IPS DF 6.9 (cell line): ENCODE measurements around the gene ENOX1.

ENCODE experiments used
- DNase-seq: peaks from one replicate; pipeline ENCODE4 v3.0.0-alpha.2; 2013; ENCODE audit warnings: low read depth, low spot score
- H3K27ac ChIP-seq: one replicate; pipeline ENCODE4 v1.5.1; 2013; ENCODE audit warnings: low read length, control low read depth
- H3K27me3 ChIP-seq: 2 replicates; pipeline ENCODE4 v1.6.1; 2013; ENCODE audit warnings: mild to moderate bottlenecking, low read length; ENCODE audit not compliant: control insufficient read depth, insufficient read depth
- H3K36me3 ChIP-seq: 2 replicates; pipeline ENCODE4 v1.6.1; 2013; ENCODE audit warnings: low read length; ENCODE audit not compliant: control insufficient read depth, insufficient read depth
- H3K4me1 ChIP-seq: 2 replicates; pipeline ENCODE4 v1.6.1; 2013; ENCODE audit warnings: low read length; ENCODE audit not compliant: control insufficient read depth, insufficient read depth
- H3K4me3 ChIP-seq: 2 replicates; pipeline ENCODE4 v1.5.1; 2013; ENCODE audit warnings: mild to moderate bottlenecking, low read length
- H3K9me3 ChIP-seq: 2 replicates; pipeline ENCODE4 v1.6.1; 2013; ENCODE audit warnings: low read length, inconsistent platforms; ENCODE audit not compliant: control insufficient read depth, insufficient read depth
- WGBS: extraction: QIAGEN DNeasy Blood & Tissue Kit; methylation state at CpG from one replicate; pipeline ENCODE4 v1.1.7; 2013; ENCODE audit warnings: mixed read lengths, missing lambda C conversion rate; ENCODE audit not compliant: insufficient read length, insufficient coverage; 5-methylcytosine and 5-hydroxymethylcytosine counted together

ENOX1 gene

DNA sequence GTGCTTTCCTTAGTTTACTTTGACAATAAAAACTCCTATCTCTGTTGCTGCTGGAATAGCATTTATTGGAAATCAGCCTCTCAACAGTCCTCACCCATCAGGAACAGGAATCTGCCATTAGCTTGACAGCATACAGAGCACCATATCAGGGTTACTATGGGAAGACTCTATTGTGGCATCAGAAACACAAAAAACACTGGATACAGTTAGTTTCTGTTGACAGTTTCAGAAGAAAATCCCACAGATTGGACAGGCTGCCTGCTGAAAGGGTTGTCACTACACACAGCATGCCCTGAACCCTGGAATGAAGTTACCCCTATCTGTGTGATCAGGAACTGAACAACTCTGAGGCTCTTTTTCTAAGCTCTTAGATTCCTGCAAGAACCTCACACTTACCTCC is 172.7 kb downstream of the ENOX1 start:
- no peaks in the 10 kb centered on the region for H3K27me3 ChIP-seq
- H3K36me3 ChIP-seq: no peaks in the 10 kb centered on the region
- H3K27ac ChIP-seq: no peak overlapping the region
- no peak overlapping the region for H3K4me3 ChIP-seq
- no peaks in the 10 kb centered on the region for H3K4me1 ChIP-seq
- DNase-seq: no peak
- no peaks in the 10 kb centered on the region for H3K9me3 ChIP-seq

DNA sequence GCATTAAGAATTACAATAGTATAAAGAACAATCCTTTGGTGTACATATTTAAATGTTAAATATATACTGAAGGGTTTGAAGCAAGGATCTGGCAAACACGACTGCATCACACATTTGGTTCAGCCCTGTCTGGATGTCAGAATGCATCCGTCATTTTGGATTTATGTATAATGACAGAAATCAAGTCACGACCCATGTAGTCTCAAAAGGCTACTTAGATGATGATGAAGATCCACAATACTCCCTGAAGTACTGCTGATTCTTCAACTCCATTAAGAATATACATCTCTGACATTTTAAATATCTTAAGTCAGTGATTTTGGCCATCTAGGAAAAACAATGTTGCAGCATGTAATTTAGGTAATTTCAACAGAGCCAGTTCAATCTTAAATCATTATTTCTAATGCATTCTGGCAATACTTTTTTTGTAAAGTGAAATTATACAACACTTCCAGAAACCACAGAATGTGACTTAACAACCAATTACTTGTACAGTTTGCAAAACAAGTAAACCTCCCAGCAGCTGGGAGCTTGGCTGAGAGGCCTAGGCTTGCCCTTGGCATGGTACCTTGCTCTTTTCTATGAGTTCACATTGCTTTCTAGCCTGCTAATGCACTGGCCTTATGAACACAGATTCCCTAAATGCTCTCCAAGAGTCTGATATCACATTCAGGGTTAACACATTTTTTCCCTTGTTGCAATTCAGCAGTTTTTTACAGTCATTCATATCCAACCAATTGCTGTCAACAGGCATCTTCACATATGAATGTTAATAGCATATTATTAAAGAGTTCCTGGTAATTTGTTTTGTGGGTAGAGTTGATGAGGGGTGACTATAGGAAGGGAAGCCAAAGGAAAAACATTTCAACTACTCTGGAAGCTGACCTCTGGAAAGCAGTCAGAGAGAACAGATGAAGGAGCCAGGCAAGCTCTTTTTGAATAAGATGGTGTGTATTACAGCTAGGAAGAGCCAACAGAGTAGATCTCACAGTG is 175.2 kb downstream of the ENOX1 start:
- no peak overlapping the region for H3K4me3 ChIP-seq
- no peaks in the 10 kb centered on the region for H3K36me3 ChIP-seq
- no CpG with 5 or more reads among the region's 3 CpGs for WGBS
- no peak for DNase-seq
- no peaks in the 10 kb centered on the region for H3K27me3 ChIP-seq
- no peaks in the 10 kb centered on the region for H3K9me3 ChIP-seq
- H3K4me1 ChIP-seq: no peaks in the 10 kb centered on the region
- H3K27ac ChIP-seq: no peak overlapping the region

DNA sequence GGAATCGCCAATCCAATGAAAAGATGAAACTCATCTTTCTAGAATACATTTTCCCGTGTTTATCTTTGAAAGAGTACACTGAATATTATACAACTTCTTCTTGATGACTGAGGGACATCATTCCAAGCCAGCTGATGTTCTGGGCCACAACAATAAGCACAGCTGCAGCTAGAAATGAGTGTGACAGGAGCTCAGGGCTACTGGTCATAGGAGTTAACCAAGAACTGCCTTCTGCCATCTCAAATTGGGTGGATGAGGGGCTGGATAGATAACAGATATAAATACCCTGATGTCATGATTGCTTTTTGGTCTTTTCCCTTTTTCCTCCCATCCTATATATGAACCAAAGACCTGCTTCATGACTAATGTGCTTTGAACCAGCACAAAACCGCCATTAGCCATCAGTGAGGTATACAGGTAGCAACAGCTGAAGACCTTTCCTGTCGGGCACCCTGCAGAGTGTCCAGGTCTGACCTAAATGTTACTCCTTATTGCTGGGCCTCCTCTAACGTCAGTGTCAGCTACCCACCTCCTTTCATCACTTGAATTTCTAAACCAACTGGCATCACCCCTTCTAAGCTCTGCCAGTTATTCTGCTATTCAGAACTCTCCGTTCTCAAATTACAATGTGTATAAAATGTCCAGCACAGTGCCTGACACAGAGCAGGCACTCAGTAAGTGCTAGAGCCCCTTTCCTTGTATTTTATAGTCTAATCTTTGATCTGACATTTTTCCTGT is 178.2 kb downstream of the ENOX1 start:
- no peak overlapping the region for H3K4me3 ChIP-seq
- H3K4me1 ChIP-seq: no peaks in the 10 kb centered on the region
- no CpG with 5 or more reads among the region's 6 CpGs for WGBS
- H3K27ac ChIP-seq: no peak overlapping the region
- no peaks in the 10 kb centered on the region for H3K27me3 ChIP-seq
- H3K36me3 ChIP-seq: no peaks in the 10 kb centered on the region
- no peaks in the 10 kb centered on the region for H3K9me3 ChIP-seq
- DNase-seq: no peak

DNA sequence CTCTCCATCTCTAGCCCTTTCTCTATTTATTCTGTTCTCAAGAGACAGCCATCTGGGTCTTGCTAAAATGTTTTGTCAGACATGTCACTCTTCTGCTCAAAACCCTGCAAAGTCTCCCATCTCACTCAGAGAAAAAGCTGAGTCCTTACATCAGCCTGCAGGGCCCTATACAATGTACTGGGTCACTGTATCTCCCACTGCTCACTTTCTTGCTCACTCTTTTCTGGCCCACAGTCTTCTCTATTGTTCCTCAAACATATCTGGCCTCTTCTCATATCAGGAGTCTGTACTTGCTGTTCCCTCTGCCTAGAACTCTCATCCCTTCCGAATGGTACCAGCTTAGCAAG is 189.2 kb downstream of the ENOX1 start:
- no CpG with 5 or more reads among the region's 1 CpG for WGBS
- no peak for DNase-seq
- H3K9me3 ChIP-seq: no peaks in the 10 kb centered on the region
- H3K4me3 ChIP-seq: no peak overlapping the region
- no peaks in the 10 kb centered on the region for H3K27me3 ChIP-seq
- no peaks in the 10 kb centered on the region for H3K4me1 ChIP-seq
- H3K27ac ChIP-seq: no peak overlapping the region
- H3K36me3 ChIP-seq: no peaks in the 10 kb centered on the region

DNA sequence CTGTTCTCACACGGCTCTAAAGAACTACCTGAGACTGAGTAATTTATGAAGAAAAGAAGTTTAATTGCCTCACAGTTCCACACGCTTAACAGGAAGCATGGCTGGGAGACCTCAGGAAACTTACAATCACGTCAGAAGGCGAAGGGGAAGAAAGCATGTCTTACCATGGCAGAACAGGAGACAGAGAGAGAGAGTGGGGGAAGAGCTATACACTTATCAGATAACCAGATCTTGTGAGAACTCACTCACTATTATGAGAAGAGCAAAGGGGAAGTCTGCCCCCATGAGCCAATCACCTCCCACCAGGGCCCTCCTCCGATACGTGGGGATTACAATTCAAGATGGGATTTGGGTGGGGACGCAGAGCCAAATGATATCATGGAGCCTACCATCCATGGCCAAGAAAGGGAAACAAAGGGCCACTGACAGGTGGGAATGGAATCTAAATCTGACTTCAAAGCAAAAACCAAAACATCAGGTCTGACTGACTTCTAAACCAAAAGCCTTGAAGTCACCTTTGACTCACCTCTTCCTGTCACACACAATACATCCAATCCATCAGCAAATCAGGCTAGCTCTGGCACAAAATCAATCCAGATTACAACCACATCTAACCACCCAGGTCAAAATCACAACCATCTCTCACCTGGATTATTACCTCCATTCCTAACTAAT is 189.7 kb downstream of the ENOX1 start:
- Histone ChIP-seq H3K9me3 (no peaks in the 10 kb centered on the region), H3K4me1 (no peaks in the 10 kb centered on the region), H3K36me3 (no peaks in the 10 kb centered on the region), H3K27me3 (no peaks in the 10 kb centered on the region), H3K4me3 (no peak overlapping the region), H3K27ac (no peak overlapping the region)
- DNase-seq: no peak
- no CpG with 5 or more reads among the region's 7 CpGs for WGBS

DNA sequence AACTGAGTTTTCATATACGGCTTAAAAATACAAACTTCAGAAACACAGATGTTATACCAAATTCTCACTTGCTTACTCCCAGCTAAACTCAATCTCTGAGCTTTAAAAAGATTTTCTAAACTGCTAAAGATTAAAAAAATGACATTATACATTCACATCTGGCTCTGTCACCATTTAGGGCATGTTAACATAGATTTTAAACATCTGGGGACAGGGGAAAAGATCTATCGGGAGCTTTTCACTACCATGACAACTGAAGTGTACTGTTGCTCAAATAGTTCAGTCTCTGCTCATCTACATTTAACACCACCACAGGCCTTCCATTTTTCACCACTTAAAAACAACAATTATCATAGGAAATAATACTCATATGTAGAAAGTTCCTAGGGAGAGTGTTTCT is 190.8 kb downstream of the ENOX1 start:
- no CpG with 5 or more reads among the region's 2 CpGs for WGBS
- H3K4me1 ChIP-seq: no peaks in the 10 kb centered on the region

DNA sequence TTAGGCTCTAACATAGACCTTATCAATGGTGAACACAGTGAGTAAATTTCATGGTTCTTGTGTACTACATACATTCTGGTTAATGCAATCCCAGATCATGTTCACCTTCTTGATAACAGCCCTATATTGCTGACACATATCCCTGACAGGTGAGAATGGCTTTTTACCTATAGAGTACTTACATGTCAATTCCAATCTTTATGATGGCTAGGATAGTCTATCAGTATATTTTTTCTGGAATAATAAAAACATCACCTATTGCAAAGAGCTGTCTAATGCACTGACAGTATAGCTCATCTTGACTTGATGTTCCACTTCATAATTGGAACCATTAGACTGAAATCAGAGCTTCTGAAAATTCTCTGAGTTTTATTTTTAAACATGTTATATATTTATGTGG is 199.4 kb downstream of the ENOX1 start:
- no peaks in the 10 kb centered on the region for H3K4me1 ChIP-seq
- DNase-seq: no peak
- H3K9me3 ChIP-seq: no peaks in the 10 kb centered on the region
- H3K36me3 ChIP-seq: no peaks in the 10 kb centered on the region
- no peak overlapping the region for H3K27ac ChIP-seq
- H3K27me3 ChIP-seq: no peaks in the 10 kb centered on the region
- H3K4me3 ChIP-seq: no peak overlapping the region

More for the DNA sequence above, 190.8 kb downstream of the ENOX1 start:
- DNase-seq: no peak
- no peaks in the 10 kb centered on the region for H3K36me3 ChIP-seq
- H3K27ac ChIP-seq: no peak overlapping the region
- no peaks in the 10 kb centered on the region for H3K9me3 ChIP-seq
- H3K4me3 ChIP-seq: no peak overlapping the region
- no peaks in the 10 kb centered on the region for H3K27me3 ChIP-seq

DNA sequence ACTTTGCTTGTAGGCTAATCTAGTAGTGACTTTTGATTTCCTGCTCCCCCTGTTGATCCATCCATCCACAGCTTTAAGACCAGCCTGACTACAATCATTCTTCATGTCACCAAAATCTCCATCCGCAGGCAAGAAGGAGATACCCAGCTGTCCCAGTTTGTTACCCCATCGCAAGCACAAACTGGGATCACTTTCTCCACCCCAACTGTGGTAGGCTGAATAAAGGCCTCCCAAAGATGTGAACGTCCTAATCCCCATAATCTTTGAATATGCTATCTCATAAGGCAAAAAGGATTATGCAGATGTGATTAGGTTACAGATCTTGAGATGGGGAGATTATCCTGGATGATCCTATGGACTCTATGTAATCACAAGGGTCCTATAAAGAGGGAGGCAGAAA is 202.0 kb downstream of the ENOX1 start:
- WGBS: no CpG with 5 or more reads among the region's 3 CpGs
- no peaks in the 10 kb centered on the region for H3K36me3 ChIP-seq
- DNase-seq: no peak
- no peaks in the 10 kb centered on the region for H3K9me3 ChIP-seq
- no peak overlapping the region for H3K27ac ChIP-seq
- no peaks in the 10 kb centered on the region for H3K4me1 ChIP-seq
- H3K4me3 ChIP-seq: no peak overlapping the region
- H3K27me3 ChIP-seq: no peaks in the 10 kb centered on the region

DNA sequence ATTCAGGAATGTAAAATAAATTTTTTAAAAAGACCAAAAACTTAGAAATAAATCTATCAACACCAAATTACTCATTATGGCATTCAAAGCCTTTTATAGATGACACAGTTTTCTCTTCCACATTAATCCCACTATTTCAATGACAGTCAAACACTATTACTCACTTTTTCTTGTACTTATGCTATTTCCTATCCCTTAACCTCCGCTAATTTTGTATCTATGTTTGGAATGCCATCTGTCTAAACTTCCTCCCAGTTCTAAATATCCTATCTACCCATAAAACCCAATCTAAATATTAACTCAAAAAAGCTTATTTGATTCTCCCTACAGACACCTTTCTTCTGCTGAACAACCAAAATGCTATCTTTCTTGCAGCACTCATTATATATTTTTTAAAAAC is 203.5 kb downstream of the ENOX1 start:
- Histone ChIP-seq H3K4me1 (no peaks in the 10 kb centered on the region), H3K9me3 (no peaks in the 10 kb centered on the region), H3K36me3 (no peaks in the 10 kb centered on the region), H3K27ac (no peak overlapping the region), H3K4me3 (no peak overlapping the region), H3K27me3 (no peaks in the 10 kb centered on the region)
- WGBS: 100% methylated on average over 1 of the region's 1 CpG
- no peak for DNase-seq

DNA sequence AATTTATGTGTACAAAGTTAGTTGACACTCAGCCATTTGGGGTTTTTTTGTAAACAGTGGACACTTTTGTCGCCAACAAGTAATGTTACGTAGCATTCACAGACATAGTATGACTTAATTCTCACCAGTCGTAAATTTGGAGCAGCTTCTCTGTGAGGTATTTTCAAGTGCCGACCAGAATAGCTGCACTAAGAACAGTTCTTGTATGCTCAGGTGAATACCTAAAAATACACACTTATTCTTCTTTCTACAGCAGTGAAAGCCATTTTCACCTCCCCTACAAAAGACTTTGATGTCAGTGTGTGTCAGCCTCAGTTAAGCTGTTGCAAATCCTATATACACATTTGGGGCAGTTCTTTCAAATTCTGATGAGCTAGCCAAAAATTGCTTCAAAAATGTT is 206.5 kb downstream of the ENOX1 start:
- H3K27ac ChIP-seq: no peak overlapping the region
- no peak overlapping the region for H3K4me3 ChIP-seq
- no peaks in the 10 kb centered on the region for H3K36me3 ChIP-seq
- H3K4me1 ChIP-seq: no peaks in the 10 kb centered on the region
- no CpG with 5 or more reads among the region's 4 CpGs for WGBS
- no peak for DNase-seq
- no peaks in the 10 kb centered on the region for H3K9me3 ChIP-seq
- no peaks in the 10 kb centered on the region for H3K27me3 ChIP-seq
